Tibial nerve (tissue), 4 donors: ENCODE results near the gene TMEM239. TPM values are rescaled to one million over a fixed set of nuclear protein-coding genes. Genes with fewer than 3 reads are reported as not detected.
"Not testable (repeated sequence)": the region's sequence is repeated elsewhere in the genome, so short reads cannot be mapped to it uniquely, and the experiment has no call there.

Experiments
- DNase-seq, 2 donors: peaks; one replicate each; pipeline ENCODE4 v3.0.0-alpha.2; 2019; ENCODE audit warnings: low spot score in 2 of 2
- H3K27ac ChIP-seq, 4 donors: fragments of 200-600 bp; sonication (generic) in 3 of 4; one replicate each; pipeline ENCODE4 v1.5.1; 2017 to 2019; ENCODE audit warnings: mild to moderate bottlenecking in 1 of 4
- H3K27me3 ChIP-seq, 2 donors: fragments of 200-600 bp; sonication (generic) in 1 of 2; one replicate each; pipeline versions ENCODE4 v1.5.1 to v1.6.0; 2017 to 2019
- H3K36me3 ChIP-seq, 3 donors: fragments of 200-600 bp; sonication (generic); one replicate each; pipeline ENCODE4 v1.5.1; 2018 to 2019
- H3K4me1 ChIP-seq, 4 donors: fragments of 200-600 bp; sonication (generic) in 3 of 4; one replicate each; pipeline ENCODE4 v1.5.1; 2017 to 2019
- H3K4me3 ChIP-seq, 4 donors: fragments of 200-600 bp; sonication (generic) in 3 of 4; one replicate each; pipeline ENCODE4 v1.5.1; 2017 to 2019; ENCODE audit warnings: mild to moderate bottlenecking in 1 of 4, moderate library complexity in 1 of 4
- H3K9me3 ChIP-seq, 4 donors: fragments of 200-600 bp; sonication (generic) in 3 of 4; one replicate each; pipeline ENCODE4 v1.5.1; 2017 to 2019
- CTCF ChIP-seq, 5 experiments: fragments of 200-600 bp in 3 of 5; fragments of 450-650 bp in 2 of 5; sonication (generic) in 3 of 5; IDR thresholded peaks; one replicate each; pipeline ENCODE4 v1.5.1; 2016 to 2019; ENCODE audit warnings: antibody characterized with exemption in 5 of 5, mild to moderate bottlenecking in 3 of 5, moderate library complexity in 2 of 5
- EP300 ChIP-seq, 2 donors: sonication (generic); formaldehyde crosslinking; IDR thresholded peaks; one replicate each; pipeline ENCODE4 v1.6.1; 2017; ENCODE audit warnings: antibody characterized with exemption in 2 of 2, mild to moderate bottlenecking in 1 of 2
- POLR2A ChIP-seq, 2 donors: fragments of 450-650 bp; IDR thresholded peaks; one replicate each; pipeline ENCODE4 v1.6.1; 2017; ENCODE audit warnings: antibody characterized with exemption in 2 of 2, mild to moderate bottlenecking in 2 of 2, moderate library complexity in 2 of 2
- WGBS, 2 donors: methylation state at CpG; one replicate each; pipeline ENCODE4 v1.1.5; 2018; 5-methylcytosine and 5-hydroxymethylcytosine counted together
- total RNA-seq, 4 donors: library from RNA; depleted of rRNA; stranded (reverse); fragments of >200 nt; gene quantifications; one replicate each; pipeline ENCODE4 v1.1.0, GENCODE V29; 2016

TMEM239 gene
- total RNA-seq, 4 donors from 2014 or later, result not detected

- Histone ChIP-seq H3K4me3 (no peak overlapping the region), H3K27me3 (peaks cover 0 to 88% of the 10 kb centered on the region in 2 donors), H3K27ac (no peak overlapping the region), H3K4me1 (peaks cover 0 to 28% (median 4%) of the 10 kb centered on the region in 4 donors), H3K9me3 (peaks cover 0 to 4% (median 0%) of the 10 kb centered on the region in 4 donors), H3K36me3 (no peaks in the 10 kb centered on the region)
- WGBS, 2 donors, result 14 to 19% methylated on average over 36 to 46 of the region's 49 CpGs
- TF ChIP-seq CTCF (IDR thresholded peaks at IDR 0.05) (no peak), POLR2A (IDR thresholded peaks at IDR 0.05) (no peak), EP300 (IDR thresholded peaks at IDR 0.05) (no peak)
- no peak for DNase-seq
These were observed 11.1 kb upstream of the TMEM239 start for GRCh38 chr20:2804852-2805688.

GRCh38 chr20:2805689-2806350, 10.3 kb upstream of the TMEM239 start:
- Histone ChIP-seq H3K27ac (no peak overlapping the region), H3K4me1 (peaks cover 0 to 21% (median 1%) of the 10 kb centered on the region in 4 donors), H3K36me3 (no peaks in the 10 kb centered on the region), H3K4me3 (no peak overlapping the region), H3K27me3 (peaks cover 0 to 81% of the 10 kb centered on the region in 2 donors), H3K9me3 (peaks cover 0 to 12% (median 0%) of the 10 kb centered on the region in 4 donors)
- 25 to 37% methylated on average over 11 to 14 of the region's 22 CpGs for WGBS, 2 donors
- no peak for DNase-seq
- no peak for TF ChIP-seq EP300 (IDR thresholded peaks at IDR 0.05)
- no peak for TF ChIP-seq CTCF (IDR thresholded peaks at IDR 0.05)
- no peak for TF ChIP-seq POLR2A (IDR thresholded peaks at IDR 0.05)

- WGBS, 2 donors, result 47 to 51% methylated on average over 4 of the region's 4 CpGs
- TF ChIP-seq POLR2A (IDR thresholded peaks at IDR 0.05), result no peak
- no peak for TF ChIP-seq EP300 (IDR thresholded peaks at IDR 0.05)
- TF ChIP-seq CTCF (IDR thresholded peaks at IDR 0.05), result no peak
- peaks cover 0 to 16% (median 0%) of the 10 kb centered on the region in 4 donors for H3K4me1 ChIP-seq
These were observed 9.8 kb upstream of the TMEM239 start for GRCh38 chr20:2806351-2806701.

GRCh38 chr20:2807019-2807418, 9.1 kb upstream of the TMEM239 start:
- no peak for TF ChIP-seq EP300 (IDR thresholded peaks at IDR 0.05)
- TF ChIP-seq CTCF (IDR thresholded peaks at IDR 0.05), result no peak
- no peak for TF ChIP-seq POLR2A (IDR thresholded peaks at IDR 0.05)
- Histone ChIP-seq H3K9me3 (peaks cover 0 to 24% (median 3%) of the 10 kb centered on the region in 4 donors), H3K4me3 (no peak overlapping the region), H3K36me3 (no peaks in the 10 kb centered on the region), H3K27ac (no peak overlapping the region), H3K27me3 (peaks cover 0 to 69% of the 10 kb centered on the region in 2 donors), H3K4me1 (peaks cover 0 to 12% (median 0%) of the 10 kb centered on the region in 4 donors)
- DNase-seq, result no peak
- WGBS, 2 donors, result 75 to 80% methylated on average over 3 to 4 of the region's 4 CpGs

More at GRCh38 chr20:2806351-2806701, 9.8 kb upstream of the TMEM239 start:
- DNase-seq, result no peak
- Histone ChIP-seq H3K27ac (no peak overlapping the region), H3K4me3 (no peak overlapping the region), H3K9me3 (peaks cover 0 to 17% (median 0%) of the 10 kb centered on the region in 4 donors), H3K27me3 (peaks cover 0 to 76% of the 10 kb centered on the region in 2 donors), H3K36me3 (no peaks in the 10 kb centered on the region)

GRCh38 chr20:2807929-2808328, 8.2 kb upstream of the TMEM239 start:
- H3K36me3 ChIP-seq, DNase-seq, H3K27ac ChIP-seq, H3K4me3 ChIP-seq: not testable (repeated sequence)
- H3K9me3 ChIP-seq, result peaks cover 0 to 32% (median 4%) of the 10 kb centered on the region in 4 donors
- WGBS, 2 donors, result 76 to 83% methylated on average over 7 to 9 of the region's 9 CpGs
- peaks cover 0 to 12% (median 0%) of the 10 kb centered on the region in 4 donors for H3K4me1 ChIP-seq
- peaks cover 0 to 60% of the 10 kb centered on the region in 2 donors for H3K27me3 ChIP-seq
